DND-41 (cell line): ENCODE measurements around the gene HECTD1.

Source experiments
- ATAC-seq: fragments of 200-7000 bp; cut with Tn5 transposase; 3 replicates; pipeline ENCODE4 v1.9.1; 2021; ENCODE audit warnings: low read depth; ENCODE audit not compliant: insufficient read depth
- DNase-seq: peaks from one replicate; pipeline ENCODE4 v3.0.0-alpha.2; 2020
- H2AFZ ChIP-seq: 2 replicates; pipeline ENCODE4 v1.6.0; 2012; ENCODE audit warnings: low read depth, low read length
- H3K27ac ChIP-seq: 2 replicates; pipeline ENCODE4 v1.5.1; 2012; ENCODE audit warnings: low read length, inconsistent platforms
- H3K27me3 ChIP-seq: fragments of 200-600 bp; sonication (generic); 2 replicates; pipeline ENCODE4 v1.6.0; 2012; ENCODE audit warnings: low read length, mild to moderate bottlenecking, inconsistent platforms; ENCODE audit not compliant: insufficient read depth, poor library complexity
- H3K36me3 ChIP-seq: 2 replicates; pipeline ENCODE4 v1.5.1; 2012; ENCODE audit warnings: low read length, inconsistent platforms; ENCODE audit not compliant: insufficient read depth
- H3K4me1 ChIP-seq: 2 replicates; pipeline ENCODE4 v1.5.1; 2012; ENCODE audit warnings: mild to moderate bottlenecking, low read length; ENCODE audit not compliant: insufficient read depth
- H3K4me2 ChIP-seq: 2 replicates; pipeline ENCODE4 v1.6.0; 2012; ENCODE audit warnings: mild to moderate bottlenecking, moderate library complexity, low read length, inconsistent platforms; ENCODE audit not compliant: insufficient read depth
- H3K4me3 ChIP-seq, 2 experiments: fragments of 200-600 bp in 1 of 2; shearing (Covaris generic) in 1 of 2; 2 replicates each; pipeline ENCODE4 v1.5.1; 2012 to 2016; ENCODE audit warnings: inconsistent platforms in 2 of 2, low read length in 2 of 2, mild to moderate bottlenecking in 2 of 2, low read depth in 1 of 2, moderate library complexity in 1 of 2
- H3K79me2 ChIP-seq: 2 replicates; pipeline ENCODE4 v1.6.0; 2012; ENCODE audit warnings: low read length, inconsistent platforms; ENCODE audit not compliant: insufficient read depth
- H3K9ac ChIP-seq: 2 replicates; pipeline ENCODE4 v1.6.0; 2012; ENCODE audit warnings: low read depth, mild to moderate bottlenecking, inconsistent platforms, low read length, moderate library complexity
- H3K9me3 ChIP-seq: 2 replicates; pipeline ENCODE4 v1.5.1; 2012; ENCODE audit warnings: low read length, moderate library complexity, mild to moderate bottlenecking, inconsistent platforms; ENCODE audit not compliant: insufficient read depth, severe bottlenecking
- H4K20me1 ChIP-seq: 2 replicates; pipeline ENCODE4 v1.6.0; 2012; ENCODE audit warnings: low read length; ENCODE audit not compliant: insufficient read depth
- EZH2 ChIP-seq: IDR thresholded peaks from 3 replicates; pipeline ENCODE4 v1.6.1; 2012; ENCODE audit warnings: borderline replicate concordance, low read depth, mild to moderate bottlenecking, moderate library complexity, low read length, inconsistent platforms; ENCODE audit not compliant: severe bottlenecking
- TF ChIP-seq, protein P1 (sequence below): IDR thresholded peaks from 2 replicates; pipeline ENCODE4 v1.5.1; 2012; ENCODE audit warnings: borderline replicate concordance, low read length, moderate library complexity, mild to moderate bottlenecking; ENCODE audit not compliant: poor library complexity, severe bottlenecking; ENCODE audit errors: extremely low read depth

The HECTD1 gene

GRCh38 chr14:31164115-31164514 is 43.5 kb downstream of the HECTD1 start:
- Histone ChIP-seq H3K4me1 (no peaks in the 10 kb centered on the region), H4K20me1 (no peaks in the 10 kb centered on the region), H2AFZ (no peak overlapping the region), H3K36me3 (peaks cover 86% of the 10 kb centered on the region), H3K27me3 (no peaks in the 10 kb centered on the region), H3K9me3 (no peaks in the 10 kb centered on the region), H3K4me3 (no peak overlapping the region), H3K4me2 (no peak overlapping the region), H3K27ac (no peak overlapping the region), H3K9ac (no peak overlapping the region), H3K79me2 (no peaks in the 10 kb centered on the region)
- TF ChIP-seq EZH2, result no peak
- TF ChIP-seq, protein P1, sequence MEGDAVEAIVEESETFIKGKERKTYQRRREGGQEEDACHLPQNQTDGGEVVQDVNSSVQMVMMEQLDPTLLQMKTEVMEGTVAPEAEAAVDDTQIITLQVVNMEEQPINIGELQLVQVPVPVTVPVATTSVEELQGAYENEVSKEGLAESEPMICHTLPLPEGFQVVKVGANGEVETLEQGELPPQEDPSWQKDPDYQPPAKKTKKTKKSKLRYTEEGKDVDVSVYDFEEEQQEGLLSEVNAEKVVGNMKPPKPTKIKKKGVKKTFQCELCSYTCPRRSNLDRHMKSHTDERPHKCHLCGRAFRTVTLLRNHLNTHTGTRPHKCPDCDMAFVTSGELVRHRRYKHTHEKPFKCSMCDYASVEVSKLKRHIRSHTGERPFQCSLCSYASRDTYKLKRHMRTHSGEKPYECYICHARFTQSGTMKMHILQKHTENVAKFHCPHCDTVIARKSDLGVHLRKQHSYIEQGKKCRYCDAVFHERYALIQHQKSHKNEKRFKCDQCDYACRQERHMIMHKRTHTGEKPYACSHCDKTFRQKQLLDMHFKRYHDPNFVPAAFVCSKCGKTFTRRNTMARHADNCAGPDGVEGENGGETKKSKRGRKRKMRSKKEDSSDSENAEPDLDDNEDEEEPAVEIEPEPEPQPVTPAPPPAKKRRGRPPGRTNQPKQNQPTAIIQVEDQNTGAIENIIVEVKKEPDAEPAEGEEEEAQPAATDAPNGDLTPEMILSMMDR, result no peak
- DNase-seq, result no peak
- no peak for ATAC-seq

DNA sequence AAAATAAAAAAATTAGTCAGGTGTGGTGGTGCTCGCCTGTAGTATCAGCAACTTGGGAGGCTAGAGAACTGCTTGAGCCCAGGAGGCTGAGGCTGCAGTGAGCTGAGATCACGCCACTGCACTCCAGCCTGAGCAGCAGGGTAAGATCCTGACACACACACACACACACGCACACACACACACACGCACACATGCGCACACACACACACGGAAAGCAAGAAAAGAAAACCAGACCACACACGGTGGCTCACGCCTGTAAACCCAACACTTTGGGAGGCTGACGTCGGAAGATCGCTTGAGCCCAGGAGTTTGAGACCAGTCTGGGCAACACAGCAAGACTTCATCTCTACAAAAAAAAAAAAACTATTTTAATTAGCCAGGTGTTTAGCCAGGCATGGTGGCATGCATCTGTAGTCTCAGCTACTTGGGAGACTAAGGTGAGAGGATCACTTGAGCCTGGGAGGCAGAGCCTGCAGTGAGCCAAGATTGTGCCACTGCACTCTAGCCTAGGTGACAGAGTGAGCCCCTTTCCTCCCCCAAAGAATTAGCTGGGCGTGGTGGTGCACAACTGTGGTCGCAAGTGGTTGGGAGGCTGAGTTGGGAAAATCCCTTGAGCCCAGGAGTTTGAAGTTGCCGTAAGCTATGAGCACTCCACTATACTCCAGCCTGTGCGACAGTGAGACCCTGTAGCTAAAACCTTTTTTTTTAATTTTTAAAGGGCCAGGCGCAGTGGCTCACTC is 44.5 kb downstream of the HECTD1 start:
- H3K36me3 ChIP-seq, result peaks cover 90% of the 10 kb centered on the region
- H4K20me1 ChIP-seq, result no peaks in the 10 kb centered on the region
- H3K27ac ChIP-seq, result no peak overlapping the region
- H3K79me2 ChIP-seq, result no peaks in the 10 kb centered on the region
- H3K27me3 ChIP-seq, result no peaks in the 10 kb centered on the region
- no peaks in the 10 kb centered on the region for H3K4me1 ChIP-seq
- no peaks in the 10 kb centered on the region for H3K9me3 ChIP-seq
- TF ChIP-seq, protein P1, result no peak
- TF ChIP-seq EZH2, result no peak
- no peak overlapping the region for H3K9ac ChIP-seq
- no peak overlapping the region for H2AFZ ChIP-seq
- no peak overlapping the region for H3K4me3 ChIP-seq
- ATAC-seq, result no peak
- no peak overlapping the region for H3K4me2 ChIP-seq
- no peak for DNase-seq

GRCh38 chr14:31161274-31161673 is 46.3 kb downstream of the HECTD1 start:
- no peaks in the 10 kb centered on the region for H4K20me1 ChIP-seq
- DNase-seq, result no peak
- no peaks in the 10 kb centered on the region for H3K27me3 ChIP-seq
- no peak overlapping the region for H3K4me3 ChIP-seq
- H3K9ac ChIP-seq, result no peak overlapping the region
- H3K4me1 ChIP-seq, result no peaks in the 10 kb centered on the region
- no peak overlapping the region for H3K27ac ChIP-seq
- no peak overlapping the region for H3K4me2 ChIP-seq
- no peak for ATAC-seq
- H3K9me3 ChIP-seq, result no peaks in the 10 kb centered on the region
- 0 out of 2 replicates have a peak, but pooled peaks cover 2% of the 10 kb centered on the region for H3K79me2 ChIP-seq
- TF ChIP-seq EZH2, result no peak
- TF ChIP-seq, protein P1, result no peak
- H3K36me3 ChIP-seq, result peaks cover 85% of the 10 kb centered on the region
- H2AFZ ChIP-seq, result no peak overlapping the region
